PC-3 (cell line): ENCODE results near the gene EXOSC7.

ENCODE experiments used
- EZH2 ChIP-seq: fragments of 300-600 bp; sonication (generic); IDR thresholded peaks from one replicate; pipeline ENCODE4 v1.6.1; 2017; ENCODE audit warnings: antibody characterized with exemption, mild to moderate bottlenecking, low read length; ENCODE audit not compliant: unreplicated experiment
- EZH2phosphoT487 ChIP-seq: fragments of 300-600 bp; sonication (generic); IDR thresholded peaks from 2 replicates; pipeline ENCODE4 v1.6.1; 2018; ENCODE audit warnings: mild to moderate bottlenecking, antibody characterized with exemption, low read length, borderline replicate concordance
- TF ChIP-seq, protein P1 (sequence below): fragments of 300-600 bp; sonication (generic); conservative IDR thresholded peaks from 2 replicates; pipeline ENCODE4 v1.5.1; 2017; ENCODE audit warnings: antibody characterized with exemption, low read depth, mild to moderate bottlenecking, low read length

DNA sequence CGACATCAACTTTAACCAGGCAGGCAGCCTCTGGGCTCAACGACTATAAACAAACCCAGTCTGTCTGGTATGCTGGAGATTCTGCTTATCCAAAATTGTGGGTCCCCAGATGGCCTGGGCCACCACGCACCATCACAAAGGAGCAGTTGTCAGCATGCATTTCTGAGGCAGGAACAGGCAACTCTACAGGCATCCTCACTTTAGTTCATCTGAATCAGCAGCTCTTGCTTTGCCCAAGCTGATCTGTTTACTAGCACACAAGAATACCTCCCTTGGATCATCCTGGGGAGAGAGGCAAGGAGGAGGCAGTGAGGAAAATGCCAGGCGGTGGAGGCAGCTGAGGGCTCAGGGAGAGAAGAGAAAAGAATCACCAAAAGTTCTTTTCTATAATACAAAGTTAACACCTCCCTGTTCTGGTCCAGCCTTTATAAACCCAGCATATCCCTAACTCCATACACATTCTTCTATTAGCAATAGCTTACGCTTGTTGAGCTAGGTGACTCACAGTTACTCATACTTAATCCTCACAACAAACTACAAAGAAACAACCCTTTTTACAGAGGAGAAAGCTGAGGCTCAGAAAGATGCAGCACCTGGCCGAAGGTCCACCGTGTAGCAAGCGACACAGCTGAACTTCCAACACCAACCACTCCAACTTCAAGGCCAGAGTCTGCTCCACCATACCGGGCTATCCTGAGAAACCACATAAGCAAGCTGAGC is 33.7 kb upstream of the EXOSC7 start:
- TF ChIP-seq, protein P1, sequence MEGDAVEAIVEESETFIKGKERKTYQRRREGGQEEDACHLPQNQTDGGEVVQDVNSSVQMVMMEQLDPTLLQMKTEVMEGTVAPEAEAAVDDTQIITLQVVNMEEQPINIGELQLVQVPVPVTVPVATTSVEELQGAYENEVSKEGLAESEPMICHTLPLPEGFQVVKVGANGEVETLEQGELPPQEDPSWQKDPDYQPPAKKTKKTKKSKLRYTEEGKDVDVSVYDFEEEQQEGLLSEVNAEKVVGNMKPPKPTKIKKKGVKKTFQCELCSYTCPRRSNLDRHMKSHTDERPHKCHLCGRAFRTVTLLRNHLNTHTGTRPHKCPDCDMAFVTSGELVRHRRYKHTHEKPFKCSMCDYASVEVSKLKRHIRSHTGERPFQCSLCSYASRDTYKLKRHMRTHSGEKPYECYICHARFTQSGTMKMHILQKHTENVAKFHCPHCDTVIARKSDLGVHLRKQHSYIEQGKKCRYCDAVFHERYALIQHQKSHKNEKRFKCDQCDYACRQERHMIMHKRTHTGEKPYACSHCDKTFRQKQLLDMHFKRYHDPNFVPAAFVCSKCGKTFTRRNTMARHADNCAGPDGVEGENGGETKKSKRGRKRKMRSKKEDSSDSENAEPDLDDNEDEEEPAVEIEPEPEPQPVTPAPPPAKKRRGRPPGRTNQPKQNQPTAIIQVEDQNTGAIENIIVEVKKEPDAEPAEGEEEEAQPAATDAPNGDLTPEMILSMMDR, result no peak
- no peak for TF ChIP-seq EZH2phosphoT487
- no peak for TF ChIP-seq EZH2
